Measurements from ENCODE around the gene NET1. TPM values are rescaled to one million over a fixed set of nuclear protein-coding genes. Genes with fewer than 3 reads are reported as not detected.

The NET1 gene
- total RNA-seq, 4 donors from 2014 or later: 50.9 to 151 (median 112) TPM

DNA sequence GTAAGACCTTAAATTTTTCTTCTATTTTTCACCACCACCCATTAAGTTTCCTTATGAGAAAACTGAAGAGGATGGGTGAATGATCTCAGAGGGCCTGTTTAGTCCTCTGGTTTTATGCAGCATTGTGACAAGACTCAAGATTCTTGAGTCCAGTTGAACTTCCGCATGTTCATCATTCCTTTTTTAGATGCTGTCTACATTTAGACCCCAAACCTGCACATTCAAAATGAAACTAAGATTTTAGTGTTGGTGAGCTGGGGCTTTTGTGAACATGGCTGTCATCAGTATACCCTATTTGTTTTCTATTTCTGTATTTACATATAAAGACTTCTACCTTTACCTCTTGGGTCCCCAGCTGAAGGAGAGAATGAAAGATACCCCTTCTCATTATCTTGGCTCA is 31.1 kb downstream of the NET1 start:
- WGBS, 2 donors: 81 to 90% methylated on average over 1 of the region's 1 CpG
- no peak overlapping the region for H3K27ac ChIP-seq
- no peaks in the 10 kb centered on the region for H3K9me3 ChIP-seq
- no peaks in the 10 kb centered on the region for H3K27me3 ChIP-seq
- intact Hi-C loops (cut with DNase I): loop anchor here (10.0 kb wide), 1 partner anchor 431 kb away; no protein-coding TSS in a partner anchor
- H3K4me3 ChIP-seq (replicated peaks in 1 of 3): no peak overlapping the region
- TF ChIP-seq CTCF (IDR thresholded peaks at IDR 0.05) (no peak), POLR2A (IDR thresholded peaks at IDR 0.05) (no peak)
- no peak for DNase-seq
- H3K36me3 ChIP-seq: no peaks in the 10 kb centered on the region
- peaks cover 9 to 19% of the 10 kb centered on the region in 2 donors for H3K4me1 ChIP-seq

DNA sequence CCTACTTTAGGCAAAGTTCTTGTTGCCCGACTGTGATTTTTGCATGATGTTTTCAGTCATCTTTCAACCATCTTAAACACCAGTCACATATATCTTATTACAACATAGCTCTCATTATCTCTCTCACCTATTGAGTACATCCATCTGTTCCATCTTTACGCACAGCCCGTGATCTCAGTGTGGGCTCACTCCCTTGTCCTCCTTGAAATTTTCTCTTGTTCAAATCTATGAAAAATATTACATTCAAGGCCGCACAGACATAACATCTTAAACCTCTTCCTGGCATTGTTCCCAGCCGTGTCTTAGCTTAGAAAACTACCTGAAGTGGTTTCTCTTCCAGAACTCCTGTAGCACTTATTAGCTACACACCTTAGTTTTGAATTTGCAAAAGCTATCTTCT is 32.6 kb downstream of the NET1 start:
- peak; percentile 45 to 60 for DNase-seq
- TF ChIP-seq CTCF (IDR thresholded peaks at IDR 0.05): no peak
- WGBS, 2 donors: 50 to 60% methylated on average over 5 of the region's 5 CpGs
- H3K4me3 ChIP-seq (replicated peaks in 1 of 3): no peak overlapping the region
- no peaks in the 10 kb centered on the region for H3K36me3 ChIP-seq
- H3K9me3 ChIP-seq: no peaks in the 10 kb centered on the region
- H3K4me1 ChIP-seq: peaks cover 18 to 28% of the 10 kb centered on the region in 2 donors
- H3K27ac ChIP-seq: peak overlapping the region; percentile 10 to 80 (median 48)
- intact Hi-C loops (cut with DNase I): loop anchor here (10.0 kb wide), 1 partner anchor 430 kb away; no protein-coding TSS in a partner anchor
- H3K27me3 ChIP-seq: no peaks in the 10 kb centered on the region

- Histone ChIP-seq H3K4me1 (peaks cover 19 to 32% of the 10 kb centered on the region in 2 donors), H3K36me3 (no peaks in the 10 kb centered on the region), H3K4me3 (replicated peaks in 1 of 3) (peak overlapping the region in 2 of 3 donors; percentile 40 to 52), H3K27me3 (no peaks in the 10 kb centered on the region), H3K27ac (peak overlapping the region; percentile 48 to 80 (median 67)), H3K9me3 (no peaks in the 10 kb centered on the region)
- WGBS, 2 donors: 1 to 6% methylated on average over 11 to 23 of the region's 23 CpGs
- peak; percentile 98 for DNase-seq
- TF ChIP-seq POLR2A (IDR thresholded peaks at IDR 0.05) (peak; percentile 93 to 100), CTCF (IDR thresholded peaks at IDR 0.05) (no peak)
- intact Hi-C loops (cut with DNase I): loop anchor here (2.0 to 10.0 kb wide), 2 partner anchors 176 to 428 kb away; no protein-coding TSS in a partner anchor
These were observed 34.1 kb downstream of the NET1 start for GRCh38 chr10:5446390-5446926.

DNA sequence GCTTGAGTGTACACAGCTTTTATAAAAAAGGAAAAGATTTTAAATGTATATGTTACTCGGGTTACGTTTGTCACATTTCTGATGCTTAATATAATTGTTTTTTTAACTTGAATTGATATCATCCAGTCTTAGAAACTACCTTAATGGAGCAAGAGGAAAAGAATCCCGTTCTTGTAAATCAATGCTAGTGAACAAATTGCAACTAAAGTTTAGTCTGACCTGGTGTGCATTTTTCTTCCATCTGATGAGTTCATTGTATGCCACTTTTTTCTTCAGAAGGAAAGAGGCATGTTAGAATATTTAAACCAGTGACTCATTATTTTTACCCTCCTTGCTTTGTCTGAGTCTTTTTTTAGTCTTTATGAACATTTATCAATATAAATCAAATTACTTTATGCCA is 34.7 kb downstream of the NET1 start:
- Histone ChIP-seq H3K36me3 (no peaks in the 10 kb centered on the region), H3K9me3 (no peaks in the 10 kb centered on the region), H3K27ac (peak overlapping the region; percentile 48 to 80 (median 59)), H3K4me3 (replicated peaks in 1 of 3) (peak overlapping the region in 2 of 3 donors; percentile 40 to 52), H3K27me3 (no peaks in the 10 kb centered on the region), H3K4me1 (peaks cover 19 to 38% of the 10 kb centered on the region in 2 donors)
- 16 to 27% methylated on average over 3 of the region's 3 CpGs for WGBS, 2 donors
- TF ChIP-seq CTCF (IDR thresholded peaks at IDR 0.05) (no peak), POLR2A (IDR thresholded peaks at IDR 0.05) (no peak)
- intact Hi-C loops (cut with DNase I): loop anchor here (2.0 to 10.0 kb wide), 2 partner anchors 176 to 428 kb away; no protein-coding TSS in a partner anchor
- DNase-seq: no peak

DNA sequence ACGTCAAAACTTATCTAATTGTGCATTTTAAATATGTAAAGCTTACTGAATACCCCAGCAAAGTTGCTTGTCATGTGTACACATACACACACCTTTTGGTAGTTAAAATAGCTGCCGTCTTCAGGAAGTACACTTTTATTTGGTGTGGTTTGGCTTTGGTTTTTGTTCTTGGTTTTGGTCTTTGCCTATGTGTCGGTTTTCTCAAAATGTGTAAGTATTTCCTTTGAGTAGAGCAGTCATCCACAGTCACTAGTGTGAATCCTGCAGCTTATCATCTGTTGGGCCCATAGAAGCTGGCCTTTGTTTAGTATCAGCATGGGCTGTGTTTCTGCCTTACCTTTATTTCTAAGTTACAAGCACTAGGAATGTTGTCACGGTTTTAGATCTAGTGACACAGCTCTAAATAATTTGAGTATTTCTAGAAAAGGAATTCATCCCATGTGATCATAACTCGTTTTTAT is 35.3 kb downstream of the NET1 start:
- WGBS, 2 donors: 22 to 23% methylated on average over 5 of the region's 5 CpGs
- H3K4me1 ChIP-seq: peaks cover 19 to 41% of the 10 kb centered on the region in 2 donors
- DNase-seq: no peak
- H3K4me3 ChIP-seq (replicated peaks in 1 of 3): peak overlapping the region in 2 of 3 donors; percentile 40 to 52
- intact Hi-C loops (cut with DNase I): loop anchor here (2.0 to 10.0 kb wide), 2 partner anchors 175 to 427 kb away; no protein-coding TSS in a partner anchor
- H3K27ac ChIP-seq: peak overlapping the region; percentile 48 to 80 (median 59)
- no peaks in the 10 kb centered on the region for H3K27me3 ChIP-seq
- no peaks in the 10 kb centered on the region for H3K9me3 ChIP-seq
- TF ChIP-seq CTCF (IDR thresholded peaks at IDR 0.05): no peak
- TF ChIP-seq POLR2A (IDR thresholded peaks at IDR 0.05): peak in 1 of 2 donors; percentile 49
- no peaks in the 10 kb centered on the region for H3K36me3 ChIP-seq

Measured in thyroid gland (tissue), 4 donors.